Naive B cell (primary cell): ENCODE results near the gene THAP3. TPM values are rescaled to one million over a fixed set of nuclear protein-coding genes. Genes with fewer than 3 reads are reported as not detected.
"Not testable (repeated sequence)": the region's sequence is repeated elsewhere in the genome, so short reads cannot be mapped to it uniquely, and the experiment has no call there.

Source experiments
- ATAC-seq, 2 donors: fragments of 150-1000 bp; cut with Tn5 transposase; 2 replicates each; pipeline ENCODE4 v1.10.0; 2021; ENCODE audit warnings: low read depth in 2 of 2, mild to moderate bottlenecking in 2 of 2, moderate library complexity in 2 of 2
- DNase-seq: peaks from one replicate; pipeline ENCODE4 v3.0.0; 2022
- H3K27ac Mint-ChIP-seq, 6 donors: one replicate each; pipeline ENCODE4 v1.8.0; 2020 to 2022; ENCODE audit warnings: mild to moderate bottlenecking in 6 of 6, mixed read lengths in 6 of 6, moderate library complexity in 5 of 6, inconsistent platforms in 2 of 6
- H3K27me3 Mint-ChIP-seq, 3 donors: one replicate each; pipeline ENCODE4 v1.8.0; 2021 to 2022; ENCODE audit warnings: mixed read lengths in 3 of 3, mild to moderate bottlenecking in 1 of 3
- H3K36me3 Mint-ChIP-seq, 2 donors: one replicate each; pipeline ENCODE4 v1.8.0; 2020 to 2022; ENCODE audit warnings: mixed read lengths in 2 of 2, inconsistent platforms in 1 of 2, mild to moderate bottlenecking in 1 of 2
- H3K4me1 Mint-ChIP-seq, 3 donors: one replicate each; pipeline ENCODE4 v1.8.0; 2020 to 2022; ENCODE audit warnings: mixed read lengths in 3 of 3, inconsistent platforms in 1 of 3, mild to moderate bottlenecking in 1 of 3, moderate library complexity in 1 of 3
- H3K4me3 Mint-ChIP-seq, 8 donors: one replicate each; pipeline ENCODE4 v1.8.0; 2020 to 2022; ENCODE audit warnings: mild to moderate bottlenecking in 8 of 8, mixed read lengths in 8 of 8, moderate library complexity in 8 of 8, inconsistent platforms in 2 of 8
- H3K9me3 Mint-ChIP-seq, 7 donors: one replicate each; pipeline ENCODE4 v1.8.0; 2020 to 2022; ENCODE audit warnings: mixed read lengths in 7 of 7, mild to moderate bottlenecking in 5 of 7, inconsistent platforms in 2 of 7, moderate library complexity in 1 of 7
- polyA plus RNA-seq, 6 donors: library from polyadenylated mRNA; unstranded; fragments of 300-500 nt; fragmentation: Illumina TruSeq; gene quantifications; one replicate each; pipeline ENCODE4 v1.2.3, GENCODE V29; 2021; ENCODE audit warnings: low read depth in 6 of 6

The THAP3 gene
- polyA plus RNA-seq, 6 donors from 2014 or later = 10.4 to 26.9 (median 21.7) TPM

DNA sequence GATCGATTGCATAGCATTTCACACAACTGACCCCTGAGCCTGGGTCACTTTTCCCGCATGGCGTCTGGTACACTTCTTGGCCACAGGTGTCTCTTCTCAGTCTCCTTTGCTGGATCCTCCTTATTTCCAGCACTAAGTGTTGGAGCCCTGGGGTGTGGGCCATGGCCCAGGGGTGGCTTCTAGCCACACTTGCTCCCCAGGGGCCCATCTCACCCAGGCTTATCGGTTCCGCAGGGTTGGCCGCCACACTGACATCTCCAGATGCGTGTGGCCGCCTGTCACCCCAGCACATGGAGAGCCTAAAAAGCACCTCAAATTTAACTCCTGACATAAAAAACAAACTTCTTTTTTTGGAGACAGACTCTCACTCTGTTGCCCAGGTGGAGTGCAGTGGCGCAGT is 2.4 kb downstream of the THAP3 start:
- DNase-seq = no peak
- Mint-ChIP-seq H3K27me3 (no peaks in the 10 kb centered on the region), H3K4me1 (peaks cover 28 to 43% (median 34%) of the 10 kb centered on the region in 3 donors), H3K27ac (peak overlapping the region in 4 of 6 donors; percentile 24 to 91 (median 66)), H3K4me3 (peak overlapping the region; percentile 64 to 94 (median 89)), H3K36me3 (peaks cover 0 to 8% of the 10 kb centered on the region in 2 donors), H3K9me3 (no peaks in the 10 kb centered on the region)
- peak in 1 of 2 donors; percentile 28 for ATAC-seq

DNA sequence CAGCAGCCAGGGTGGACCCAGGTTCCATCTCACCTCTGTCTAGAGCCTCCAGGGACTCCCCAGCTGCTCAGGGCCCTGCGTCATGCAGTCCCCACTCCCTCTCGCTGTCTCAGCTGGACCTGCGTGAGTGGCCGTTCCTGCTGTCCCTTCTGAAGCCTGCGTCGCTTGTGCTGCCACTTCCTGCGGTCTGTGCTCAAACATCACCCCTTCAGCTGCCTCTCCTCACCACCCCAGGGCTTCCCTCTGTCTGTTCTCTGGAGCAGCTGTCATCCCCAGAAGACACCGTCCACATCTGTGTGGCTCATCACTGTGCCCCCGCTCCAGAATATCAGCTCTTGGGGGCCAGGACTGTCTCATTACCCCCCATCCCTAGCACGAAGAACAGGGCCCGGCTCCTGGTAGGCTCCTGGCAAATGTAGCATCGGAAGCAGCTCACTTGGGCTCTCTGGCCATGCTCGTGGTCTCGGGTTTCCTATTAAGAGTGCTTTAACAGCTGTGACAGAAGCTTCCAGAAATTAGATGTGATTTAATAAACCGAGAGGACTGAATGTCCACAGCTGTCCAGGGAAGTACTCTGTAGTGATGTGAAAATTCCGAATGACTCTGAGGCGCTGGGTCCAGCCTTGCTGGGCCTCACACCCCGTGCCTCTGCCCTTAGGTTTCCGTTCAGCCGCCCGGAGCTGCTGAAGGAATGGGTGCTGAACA is 3.3 kb downstream of the THAP3 start:
- Mint-ChIP-seq H3K4me1 (peaks cover 28 to 43% (median 34%) of the 10 kb centered on the region in 3 donors), H3K36me3 (peaks cover 0 to 8% of the 10 kb centered on the region in 2 donors), H3K4me3 (peak overlapping the region in 7 of 8 donors; percentile 31 to 91 (median 86)), H3K27me3 (no peaks in the 10 kb centered on the region), H3K27ac (peak overlapping the region in 2 of 6 donors; percentile 59 to 92), H3K9me3 (no peaks in the 10 kb centered on the region)
- ATAC-seq = no peak
- DNase-seq = no peak

DNA sequence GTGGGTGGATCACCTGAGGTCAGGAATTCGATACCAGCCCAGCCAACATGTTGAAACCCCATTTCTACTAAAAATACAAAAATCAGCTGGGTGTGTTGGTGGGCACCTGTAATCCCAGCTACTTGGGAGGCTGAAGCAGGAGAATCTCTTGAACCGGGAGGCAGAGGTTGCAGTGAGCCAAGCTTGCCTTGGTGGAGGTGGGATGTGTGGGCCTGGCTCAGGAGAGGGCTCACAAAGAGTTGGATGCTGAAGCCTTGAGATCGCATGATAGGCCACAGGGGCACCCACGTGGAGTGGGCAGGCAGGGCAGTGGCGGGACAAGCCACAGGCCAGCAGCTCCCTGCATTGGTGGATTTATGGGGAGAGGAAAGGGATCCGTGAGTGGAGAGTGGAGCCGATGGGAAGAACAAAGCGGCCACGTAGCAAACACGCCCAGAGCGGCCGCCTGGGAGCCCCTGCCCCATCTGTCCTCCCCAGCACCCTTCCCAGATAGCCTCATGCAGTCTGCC is 4.4 kb downstream of the THAP3 start:
- H3K9me3 Mint-ChIP-seq = no peaks in the 10 kb centered on the region
- no peaks in the 10 kb centered on the region for H3K27me3 Mint-ChIP-seq
- H3K4me3 Mint-ChIP-seq = peak overlapping the region in 1 of 8 donors; percentile 66
- peaks cover 0 to 8% of the 10 kb centered on the region in 2 donors for H3K36me3 Mint-ChIP-seq
- ATAC-seq (no peak), DNase-seq (no peak)
- peak overlapping the region in 1 of 6 donors; percentile 54 for H3K27ac Mint-ChIP-seq
- peaks cover 28 to 43% (median 31%) of the 10 kb centered on the region in 3 donors for H3K4me1 Mint-ChIP-seq

DNA sequence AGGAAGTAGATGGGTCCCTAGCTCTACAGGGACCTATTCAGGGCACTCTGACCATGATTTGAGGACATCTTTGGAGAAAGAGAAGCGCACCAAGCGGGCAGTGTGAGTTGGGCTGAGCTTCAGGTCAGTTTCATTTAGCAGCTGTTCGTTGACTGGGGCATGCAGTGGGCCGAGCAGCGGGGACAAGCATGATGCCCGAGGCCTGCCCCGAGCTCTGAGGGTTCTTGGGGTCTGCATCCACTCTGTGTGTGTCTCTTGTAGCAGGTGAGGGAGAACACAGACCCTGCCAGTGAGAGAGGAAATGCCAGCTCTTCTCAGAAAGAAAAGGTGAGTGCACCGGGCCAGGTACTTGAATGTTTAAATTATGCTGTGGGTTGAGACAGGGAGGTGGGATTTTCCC is 5.4 kb downstream of the THAP3 start:
- ATAC-seq (no peak), DNase-seq (no peak)
- H3K9me3 Mint-ChIP-seq = no peaks in the 10 kb centered on the region
- H3K27ac Mint-ChIP-seq = no peak overlapping the region
- no peaks in the 10 kb centered on the region for H3K27me3 Mint-ChIP-seq
- peaks cover 0 to 8% of the 10 kb centered on the region in 2 donors for H3K36me3 Mint-ChIP-seq
- peak overlapping the region in 2 of 8 donors; percentile 36 to 75 for H3K4me3 Mint-ChIP-seq
- H3K4me1 Mint-ChIP-seq = peaks cover 27 to 38% (median 28%) of the 10 kb centered on the region in 3 donors

DNA sequence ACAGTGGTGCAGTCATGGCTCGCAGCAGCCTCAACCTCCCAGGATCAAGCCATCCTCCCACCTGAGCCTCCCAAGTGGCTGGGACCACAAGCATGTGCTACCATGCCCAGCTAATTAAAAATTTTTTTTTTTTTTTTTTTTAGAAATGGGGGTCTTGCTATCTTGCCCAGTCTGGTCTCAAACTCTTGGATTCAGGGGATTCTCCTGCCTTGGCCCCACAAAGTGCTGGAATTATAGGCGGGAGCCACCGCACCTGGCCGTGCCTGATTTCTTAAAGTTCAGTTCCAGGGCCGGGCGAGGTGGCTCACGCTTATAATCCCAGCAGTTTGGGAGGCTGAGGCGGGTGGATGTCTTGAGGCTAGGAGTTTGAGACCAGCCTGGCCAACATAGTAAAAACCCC is 6.4 kb downstream of the THAP3 start:
- Mint-ChIP-seq H3K9me3 (no peaks in the 10 kb centered on the region), H3K27me3 (no peaks in the 10 kb centered on the region), H3K4me1 (peaks cover 24 to 32% (median 27%) of the 10 kb centered on the region in 3 donors), H3K36me3 (peaks cover 0 to 8% of the 10 kb centered on the region in 2 donors), H3K27ac (no peak overlapping the region), H3K4me3 (no peak overlapping the region)
- DNase-seq (no peak), ATAC-seq (no peak)

DNA sequence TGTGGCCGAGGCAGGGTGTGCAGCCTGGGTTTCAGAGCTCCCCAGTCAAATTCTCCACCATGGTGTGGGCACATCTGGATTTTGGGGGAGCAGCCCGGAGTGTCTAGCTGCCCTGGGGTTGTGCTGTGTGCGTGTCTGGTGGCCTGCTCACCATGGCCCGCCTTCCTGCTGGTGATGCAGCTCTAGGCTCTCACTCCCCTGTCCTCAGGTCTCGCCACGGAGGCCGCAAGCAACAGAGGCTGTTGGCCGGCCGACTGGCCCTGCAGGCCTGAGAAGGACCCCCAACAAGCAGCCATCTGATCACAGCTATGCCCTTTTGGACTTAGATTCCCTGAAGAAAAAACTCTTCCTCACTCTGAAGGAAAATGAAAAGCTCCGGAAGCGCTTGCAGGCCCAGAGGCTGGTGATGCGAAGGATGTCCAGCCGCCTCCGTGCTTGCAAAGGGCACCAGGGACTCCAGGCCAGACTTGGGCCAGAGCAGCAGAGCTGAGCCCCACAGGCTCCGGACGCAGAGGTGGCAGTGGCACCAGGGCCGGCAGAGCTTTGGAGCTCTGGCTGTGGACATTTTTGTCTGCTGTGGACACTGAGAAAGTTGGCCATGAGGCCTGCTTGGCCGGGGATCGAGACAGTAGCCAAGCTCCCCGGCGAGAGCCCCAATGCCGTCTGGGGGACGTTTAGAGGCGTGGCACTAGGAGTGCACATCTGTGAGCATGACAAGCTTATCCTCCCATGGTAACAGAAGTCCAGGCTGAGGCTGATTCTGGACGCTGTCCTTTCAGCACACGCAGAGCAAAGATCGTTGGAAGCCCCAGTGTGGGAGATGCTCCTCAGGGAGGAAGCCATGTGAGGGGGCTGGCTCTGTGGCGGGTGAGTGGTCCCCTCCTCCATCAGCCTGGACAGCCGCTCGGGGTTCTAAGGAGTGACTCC is 8.2 kb downstream of the THAP3 start:
- Mint-ChIP-seq H3K36me3 (peaks cover 0 to 8% of the 10 kb centered on the region in 2 donors), H3K27ac (peak overlapping the region in 3 of 6 donors; percentile 39 to 53 (median 47)), H3K4me3 (peak overlapping the region in 1 of 8 donors; percentile 15), H3K9me3 (no peaks in the 10 kb centered on the region), H3K4me1 (peaks cover 7 to 14% (median 10%) of the 10 kb centered on the region in 3 donors), H3K27me3 (no peaks in the 10 kb centered on the region)
- ATAC-seq (no peak), DNase-seq (no peak)

DNA sequence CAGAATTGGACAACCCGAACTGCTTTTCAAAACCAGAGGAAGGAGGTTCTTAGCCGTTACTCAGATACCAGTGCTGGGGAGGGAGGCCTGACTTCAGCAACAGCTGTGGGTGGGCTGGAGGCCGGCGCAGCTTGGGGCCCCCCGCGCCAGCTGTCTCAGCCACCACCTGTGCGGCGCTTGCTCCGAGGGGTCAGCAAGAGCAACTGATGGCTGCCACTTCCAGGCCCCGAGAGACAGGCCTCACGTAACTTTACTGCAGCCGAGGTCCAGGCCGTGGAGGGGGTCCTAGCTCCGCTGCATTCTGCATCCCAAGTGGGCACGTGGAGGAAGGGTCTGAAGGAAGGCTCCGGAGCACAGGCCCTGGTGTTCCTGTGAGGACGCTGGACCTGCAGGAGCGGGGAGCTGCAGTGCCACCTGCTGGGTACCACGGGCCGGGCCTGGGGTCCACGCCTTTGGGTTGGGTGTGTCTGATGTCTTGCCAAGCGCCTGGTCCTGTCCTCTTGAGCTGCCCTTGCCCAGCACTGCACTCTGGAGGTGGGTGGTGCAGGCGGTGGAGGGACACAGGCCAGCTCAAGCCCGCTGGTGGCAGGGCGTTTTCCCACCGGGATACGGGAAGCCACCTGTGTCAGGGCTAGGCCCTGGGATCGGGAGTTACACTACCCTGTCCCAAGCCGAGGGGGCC is 9.8 kb downstream of the THAP3 start:
- Mint-ChIP-seq H3K36me3 (peaks cover 0 to 5% of the 10 kb centered on the region in 2 donors), H3K4me3 (no peak overlapping the region), H3K4me1 (peaks cover 1 to 7% (median 5%) of the 10 kb centered on the region in 3 donors), H3K27ac (peak overlapping the region in 1 of 6 donors; percentile 47), H3K9me3 (no peaks in the 10 kb centered on the region), H3K27me3 (no peaks in the 10 kb centered on the region)
- DNase-seq (no peak), ATAC-seq (peak in 1 of 2 donors; percentile 41)

DNA sequence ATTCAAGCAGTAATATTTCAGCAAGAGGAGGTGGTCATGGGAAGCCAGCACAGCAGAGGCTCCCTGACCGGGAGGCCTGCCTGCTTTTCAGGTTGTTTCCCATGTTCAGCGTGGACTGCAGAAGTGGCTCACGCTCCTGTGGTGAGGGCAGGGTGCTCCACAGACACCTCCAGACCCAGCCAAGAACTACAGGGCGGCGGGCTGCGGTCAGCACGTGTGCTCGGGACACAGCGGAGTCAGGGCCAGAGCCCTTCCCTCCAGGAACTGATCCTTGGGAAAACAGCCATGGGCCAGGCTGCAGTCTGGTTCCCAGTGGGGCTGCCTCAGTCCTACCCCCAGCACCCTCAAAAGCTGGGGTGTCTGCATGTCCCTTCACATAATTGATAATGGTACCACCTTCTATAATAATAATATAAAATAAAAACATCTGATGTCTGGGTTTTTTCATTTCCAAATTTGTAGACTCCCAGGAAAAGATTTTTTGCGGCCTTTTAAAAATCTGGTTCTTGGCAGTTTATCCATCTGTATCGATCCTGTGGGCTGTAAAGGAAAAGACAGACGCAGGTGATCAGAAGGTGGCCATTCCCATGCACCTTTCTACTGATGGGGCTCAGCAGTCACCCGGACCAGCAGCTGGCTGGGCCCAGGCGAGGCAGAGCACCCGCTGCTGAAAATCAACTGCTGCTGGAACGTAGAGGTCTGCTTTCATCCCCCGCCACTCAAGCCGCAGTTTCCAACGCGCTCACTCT is 10.7 kb downstream of the THAP3 start:
- Mint-ChIP-seq H3K27ac (no peak overlapping the region), H3K27me3 (no peaks in the 10 kb centered on the region), H3K36me3 (no peaks in the 10 kb centered on the region), H3K4me1 (no peaks in the 10 kb centered on the region), H3K4me3 (no peak overlapping the region), H3K9me3 (no peaks in the 10 kb centered on the region)
- DNase-seq = no peak
- ATAC-seq = no peak

DNA sequence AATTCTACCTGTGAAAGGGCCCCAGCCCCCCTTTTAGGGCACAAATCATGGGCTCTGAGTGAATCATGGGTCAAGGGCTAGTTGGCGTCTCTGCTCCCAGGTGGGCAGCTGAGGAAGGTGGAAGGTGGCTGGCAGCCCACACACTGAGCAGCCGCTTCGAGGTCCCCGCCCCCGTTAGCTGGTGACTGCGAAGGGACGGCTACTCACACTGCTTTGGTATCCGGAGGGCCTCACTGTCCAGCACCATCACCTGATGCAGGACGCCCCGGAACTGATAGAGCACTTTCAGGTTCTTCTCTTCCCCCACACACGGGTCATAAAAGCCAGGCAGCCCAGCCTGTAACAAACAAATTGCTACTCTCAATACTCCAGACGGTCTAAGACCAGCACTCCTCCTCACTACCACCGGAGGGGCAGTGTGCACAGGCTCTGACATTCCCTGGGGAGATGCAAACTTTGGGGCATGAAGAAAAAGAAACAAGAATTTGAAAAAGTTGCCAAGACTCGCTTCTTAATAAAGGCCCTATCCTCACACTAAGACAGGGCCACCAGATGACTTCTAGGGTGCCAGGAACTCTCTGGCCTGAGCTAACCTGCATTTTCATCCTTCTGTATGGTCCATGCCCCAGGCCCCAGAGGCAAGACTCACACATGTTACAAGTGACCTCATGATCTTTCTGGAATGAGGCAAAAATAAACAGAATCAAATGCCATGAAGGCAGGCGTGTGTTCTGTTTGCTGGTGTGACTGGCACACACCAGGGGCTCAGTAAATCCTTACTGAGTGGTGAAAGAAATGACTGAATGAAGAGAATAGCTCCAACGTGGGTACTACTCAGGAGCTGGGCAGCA is 11.5 kb downstream of the THAP3 start:
- DNase-seq = no peak
- Mint-ChIP-seq H3K27me3 (no peaks in the 10 kb centered on the region), H3K36me3 (no peaks in the 10 kb centered on the region), H3K4me3 (peak overlapping the region in 1 of 8 donors; percentile 42), H3K9me3 (no peaks in the 10 kb centered on the region), H3K27ac (no peak overlapping the region), H3K4me1 (no peaks in the 10 kb centered on the region)
- no peak for ATAC-seq

DNA sequence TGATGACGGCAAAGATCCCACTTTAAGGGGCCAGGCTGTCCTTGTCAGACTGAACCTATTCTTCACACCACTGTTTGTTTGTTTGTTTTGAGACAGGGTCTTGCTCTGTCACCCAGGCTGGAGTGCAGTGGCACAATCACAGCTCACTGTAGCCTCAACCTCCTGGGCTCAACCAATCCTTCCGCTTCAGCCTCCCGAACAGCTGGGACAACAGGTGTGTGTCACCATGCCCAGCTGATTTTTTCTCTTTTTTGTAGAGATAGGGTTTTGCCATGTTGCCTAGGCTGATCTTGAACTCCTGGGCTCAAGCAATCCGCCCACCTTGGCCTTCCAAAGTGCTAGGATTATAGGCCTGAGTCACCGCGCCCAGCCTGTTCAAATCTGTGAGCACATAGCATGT is 12.1 kb downstream of the THAP3 start:
- H3K27ac Mint-ChIP-seq, H3K36me3 Mint-ChIP-seq, H3K27me3 Mint-ChIP-seq, H3K4me3 Mint-ChIP-seq, ATAC-seq, H3K9me3 Mint-ChIP-seq, DNase-seq, H3K4me1 Mint-ChIP-seq: not testable (repeated sequence)

DNA sequence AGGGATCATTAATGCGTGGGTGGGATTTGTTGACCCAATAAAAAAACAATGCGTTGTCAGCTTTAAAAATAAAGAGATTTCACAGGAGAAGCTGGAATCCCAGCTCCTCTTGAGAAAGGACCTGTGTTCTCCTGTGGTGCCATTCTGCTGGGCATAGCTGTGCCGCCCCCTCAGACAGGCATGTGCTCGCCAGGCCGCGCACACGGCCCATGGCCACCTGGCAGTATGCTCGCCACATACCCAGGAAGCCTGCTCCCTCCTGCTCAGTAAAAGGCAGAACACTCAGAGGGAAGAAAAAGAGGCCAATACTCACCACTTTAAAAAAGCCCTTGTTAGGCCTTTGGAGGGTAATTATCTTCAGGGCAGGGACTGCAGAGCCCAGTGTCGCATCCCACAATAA is 13.1 kb downstream of the THAP3 start:
- Mint-ChIP-seq H3K36me3 (peaks cover 7 to 14% of the 10 kb centered on the region in 2 donors), H3K9me3 (no peaks in the 10 kb centered on the region), H3K27ac (peak overlapping the region in 2 of 6 donors; percentile 27 to 69), H3K4me1 (no peaks in the 10 kb centered on the region), H3K27me3 (no peaks in the 10 kb centered on the region), H3K4me3 (no peak overlapping the region)
- ATAC-seq (no peak), DNase-seq (no peak)

DNA sequence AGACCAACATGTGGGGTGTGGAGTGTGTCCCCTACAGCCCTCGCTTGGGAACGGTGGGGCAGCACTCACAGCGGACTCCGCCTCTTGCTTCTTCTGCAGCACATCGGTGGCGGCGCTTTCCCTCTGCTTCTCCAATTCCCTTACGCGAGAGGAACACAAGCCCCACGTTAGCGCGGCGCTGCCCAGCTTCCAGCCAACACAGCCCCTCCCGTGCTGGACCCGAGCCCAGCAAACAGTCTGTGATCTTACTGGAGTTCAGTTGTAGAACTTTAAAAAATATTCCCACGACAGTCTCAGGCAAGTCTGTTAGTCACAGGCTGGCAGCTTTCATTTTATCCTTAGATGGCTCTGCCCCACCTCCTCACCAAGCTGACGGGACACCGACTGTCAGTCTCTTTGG is 13.6 kb downstream of the THAP3 start:
- Mint-ChIP-seq H3K27me3 (no peaks in the 10 kb centered on the region), H3K36me3 (peaks cover 9 to 17% of the 10 kb centered on the region in 2 donors)
- ATAC-seq = no peak

More for the DNA sequence above, 13.6 kb downstream of the THAP3 start:
- no peak overlapping the region for H3K4me3 Mint-ChIP-seq
- no peaks in the 10 kb centered on the region for H3K4me1 Mint-ChIP-seq
- H3K9me3 Mint-ChIP-seq = no peaks in the 10 kb centered on the region
- H3K27ac Mint-ChIP-seq = peak overlapping the region in 1 of 6 donors; percentile 7
- no peak for DNase-seq
